Trophoblast cell (in vitro differentiated cells and primary cell): ENCODE results near the gene SCRT2.

Experiments
- DNase-seq, 2 donors: peaks; one replicate each; pipeline ENCODE4 v3.0.0-alpha.2; 2016
- H2AFZ ChIP-seq: 2 replicates; pipeline ENCODE4 v1.6.1; 2013; ENCODE audit warnings: low read length, moderate library complexity, mild to moderate bottlenecking; ENCODE audit not compliant: insufficient read depth, poor library complexity
- H2AK5ac ChIP-seq: 2 replicates; pipeline ENCODE4 v1.6.1; 2013; ENCODE audit warnings: mild to moderate bottlenecking, low read length
- H2BK120ac ChIP-seq: 2 replicates; pipeline ENCODE4 v1.6.1; 2013; ENCODE audit warnings: low read length, mild to moderate bottlenecking, moderate library complexity; ENCODE audit not compliant: insufficient read depth, poor library complexity
- H2BK12ac ChIP-seq: 2 replicates; pipeline ENCODE4 v1.6.1; 2013; ENCODE audit warnings: mild to moderate bottlenecking, low read length, moderate library complexity
- H2BK5ac ChIP-seq: 2 replicates; pipeline ENCODE4 v1.6.1; 2013; ENCODE audit warnings: low read length, low read depth, moderate library complexity, mild to moderate bottlenecking; ENCODE audit not compliant: poor library complexity
- H3K14ac ChIP-seq: 2 replicates; pipeline ENCODE4 v1.6.1; 2013; ENCODE audit warnings: mild to moderate bottlenecking, low read length
- H3K18ac ChIP-seq: 2 replicates; pipeline ENCODE4 v1.6.1; 2013; ENCODE audit warnings: mild to moderate bottlenecking, low read length
- H3K23ac ChIP-seq: 2 replicates; pipeline ENCODE4 v1.6.1; 2013; ENCODE audit warnings: low read length
- H3K27ac ChIP-seq: 2 replicates; pipeline ENCODE4 v1.5.1; 2013; ENCODE audit warnings: low read depth, mild to moderate bottlenecking, inconsistent platforms, low read length, moderate library complexity
- H3K27me3 ChIP-seq: 2 replicates; pipeline ENCODE4 v1.6.1; 2013; ENCODE audit warnings: inconsistent platforms, mild to moderate bottlenecking, low read length, moderate library complexity; ENCODE audit not compliant: insufficient read depth
- H3K36me3 ChIP-seq, 2 experiments: 1 replicate in 1 of 2; 2 replicates in 1 of 2; pipeline ENCODE4 v1.6.1; 2013; ENCODE audit warnings: low read length in 2 of 2, mild to moderate bottlenecking in 2 of 2, moderate library complexity in 1 of 2; ENCODE audit not compliant: insufficient read depth in 2 of 2, control insufficient read depth in 1 of 2
- H3K4ac ChIP-seq: 2 replicates; pipeline ENCODE4 v1.6.1; 2013; ENCODE audit warnings: low read depth, mild to moderate bottlenecking, low read length, moderate library complexity
- H3K4me1 ChIP-seq, 2 experiments: 1 replicate in 1 of 2; 2 replicates in 1 of 2; pipeline ENCODE4 v1.6.1; 2013; ENCODE audit warnings: low read length in 2 of 2, mild to moderate bottlenecking in 2 of 2, moderate library complexity in 1 of 2; ENCODE audit not compliant: insufficient read depth in 2 of 2, control insufficient read depth in 1 of 2
- H3K4me2 ChIP-seq: 2 replicates; pipeline ENCODE4 v1.6.1; 2013; ENCODE audit warnings: inconsistent platforms, mild to moderate bottlenecking, low read length, moderate library complexity
- H3K4me3 ChIP-seq: 2 replicates; pipeline ENCODE4 v1.5.1; 2013; ENCODE audit warnings: mild to moderate bottlenecking, low read depth, low read length, inconsistent platforms
- H3K79me1 ChIP-seq: one replicate; pipeline ENCODE4 v1.6.1; 2013; ENCODE audit warnings: low read length
- H3K79me2 ChIP-seq: 2 replicates; pipeline ENCODE4 v1.6.1; 2013; ENCODE audit warnings: low read length, mild to moderate bottlenecking; ENCODE audit not compliant: control insufficient read depth, insufficient read depth, poor library complexity
- H3K9ac ChIP-seq: 2 replicates; pipeline ENCODE4 v1.6.1; 2013; ENCODE audit warnings: mild to moderate bottlenecking, low read length
- H3K9me3 ChIP-seq: 2 replicates; pipeline ENCODE4 v1.6.1; 2013; ENCODE audit warnings: low read depth, mild to moderate bottlenecking, control low read depth, inconsistent platforms, low read length; ENCODE audit not compliant: insufficient read depth
- H4K12ac ChIP-seq: 2 replicates; pipeline ENCODE4 v1.6.1; 2013; ENCODE audit warnings: low read depth, mild to moderate bottlenecking, low read length, moderate library complexity
- H4K8ac ChIP-seq: 2 replicates; pipeline ENCODE4 v1.6.1; 2013; ENCODE audit warnings: low read depth, mild to moderate bottlenecking, low read length, moderate library complexity
- H4K91ac ChIP-seq: one replicate; pipeline ENCODE4 v1.6.1; 2013; ENCODE audit warnings: low read depth, mild to moderate bottlenecking, low read length, moderate library complexity
- WGBS: extraction: QIAGEN DNeasy Blood & Tissue Kit; methylation state at CpG from one replicate; pipeline ENCODE4 v1.1.7; 2013; ENCODE audit warnings: missing lambda C conversion rate; ENCODE audit not compliant: insufficient read length, insufficient coverage; ENCODE audit errors: extremely low coverage; 5-methylcytosine and 5-hydroxymethylcytosine counted together

SCRT2 gene

DNA sequence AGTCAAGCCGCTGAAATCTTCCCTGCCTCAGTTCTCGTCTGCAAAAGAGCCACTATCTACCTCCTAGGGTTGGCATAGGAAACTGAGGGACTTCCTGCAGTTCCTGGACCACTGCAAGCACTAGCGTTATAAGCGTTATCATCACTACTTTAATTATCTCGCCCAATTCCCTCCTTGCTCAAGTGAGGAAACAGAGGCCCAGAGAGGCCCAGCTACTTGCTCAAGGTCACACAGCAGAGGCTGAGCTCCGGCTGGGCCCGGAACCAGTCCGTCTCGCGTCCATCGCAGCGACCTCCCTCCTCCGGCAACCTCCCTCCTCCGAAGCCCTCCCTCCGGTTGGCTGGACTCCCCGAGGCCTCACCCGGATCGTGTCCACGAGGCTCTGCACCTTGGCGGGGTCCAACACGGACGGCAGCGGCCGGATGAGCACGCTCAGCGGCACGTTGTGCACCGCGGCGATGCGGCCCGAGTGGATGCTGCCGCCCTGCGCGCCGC is 22.9 kb downstream of the SCRT2 start:
- Histone ChIP-seq H3K14ac (peak overlapping the region; percentile 81), H4K12ac (peak overlapping the region; percentile 11), H2AFZ (peak overlapping the region; percentile 86), H2BK12ac (peak overlapping the region; percentile 5), H3K9me3 (peaks cover 2% of the 10 kb centered on the region), H3K27ac (peak overlapping the region; percentile 26), H3K4me2 (peak overlapping the region; percentile 89), H2AK5ac (peak overlapping the region; percentile 39), H3K27me3 (no peaks in the 10 kb centered on the region), H4K91ac (peak overlapping the region; percentile 95), H3K4ac (peak overlapping the region; percentile 53), H2BK5ac (peak overlapping the region; percentile 77), H3K18ac (peak overlapping the region; percentile 92), H3K36me3 (peaks cover 16 to 17% of the 10 kb centered on the region in 2 experiments), H3K79me2 (peaks cover 5% of the 10 kb centered on the region), H3K23ac (no peak overlapping the region), H3K4me1 (peaks cover 13 to 15% of the 10 kb centered on the region in 2 experiments), H3K9ac (peak overlapping the region; percentile 87), H4K8ac (peak overlapping the region; percentile 69), H3K4me3 (peak overlapping the region; percentile 91), H2BK120ac (peak overlapping the region; percentile 37), H3K79me1 (peaks cover 13% of the 10 kb centered on the region)
- no peak for DNase-seq
- WGBS: no CpG with 5 or more reads among the region's 36 CpGs

DNA sequence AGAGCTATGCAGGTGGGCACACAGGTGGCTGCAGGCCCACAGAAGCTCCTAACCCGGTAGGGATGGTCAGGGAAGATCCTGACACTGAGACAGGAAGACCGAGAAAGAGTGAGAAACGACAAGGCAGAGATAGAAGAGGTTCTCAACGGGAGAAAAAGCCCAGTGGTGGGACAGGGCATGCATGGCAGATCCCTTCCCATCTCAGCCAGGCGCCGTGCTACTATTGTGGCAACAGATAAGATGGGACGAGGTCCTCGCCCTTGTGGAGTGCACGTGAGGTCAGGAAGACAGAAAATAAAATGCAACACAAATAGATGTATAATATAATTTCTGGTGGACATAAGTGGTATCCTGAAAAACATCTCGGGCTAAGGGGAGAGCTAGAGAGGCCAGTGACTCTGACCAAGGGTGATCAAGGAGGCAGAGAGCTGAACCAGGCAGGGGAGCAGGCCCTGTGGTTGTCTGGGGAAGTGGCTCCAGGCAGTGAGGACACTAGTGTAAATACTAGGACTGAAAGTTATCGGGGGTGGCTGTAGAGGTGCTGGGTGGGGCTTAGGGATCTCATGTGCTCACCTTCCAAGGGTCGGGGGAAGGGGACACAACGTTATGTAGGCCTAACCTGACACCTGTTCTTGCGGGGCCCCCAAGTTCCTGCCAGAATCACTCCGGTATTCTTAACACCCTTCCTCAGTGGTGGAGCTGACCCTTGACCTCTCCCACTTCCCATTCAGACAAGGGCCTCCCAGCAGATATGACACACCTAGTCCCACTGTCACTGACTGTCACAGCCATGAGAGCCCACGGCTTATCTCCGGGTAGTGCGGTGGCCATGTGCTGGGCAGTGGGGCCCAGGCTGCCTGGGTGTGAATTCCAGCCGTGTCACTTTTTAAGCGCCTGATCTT is 23.6 kb downstream of the SCRT2 start:
- no peak for DNase-seq
- H3K4ac ChIP-seq: no peak overlapping the region
- no peak overlapping the region for H2BK12ac ChIP-seq
- no peak overlapping the region for H3K9ac ChIP-seq
- no CpG with 5 or more reads among the region's 20 CpGs for WGBS
- no peak overlapping the region for H3K27ac ChIP-seq
- H3K4me3 ChIP-seq: peak overlapping the region; percentile 91
- H3K27me3 ChIP-seq: no peaks in the 10 kb centered on the region
- H4K91ac ChIP-seq: peak overlapping the region; percentile 95
- no peak overlapping the region for H2AFZ ChIP-seq
- no peak overlapping the region for H3K23ac ChIP-seq
- H2BK120ac ChIP-seq: no peak overlapping the region
- H2BK5ac ChIP-seq: no peak overlapping the region
- H2AK5ac ChIP-seq: no peak overlapping the region
- peak overlapping the region; percentile 81 for H3K14ac ChIP-seq
- peak overlapping the region; percentile 38 for H3K18ac ChIP-seq
- H3K4me1 ChIP-seq: peaks cover 13 to 15% of the 10 kb centered on the region in 2 experiments
- H3K79me2 ChIP-seq: peaks cover 5% of the 10 kb centered on the region
- H4K8ac ChIP-seq: no peak overlapping the region
- H3K79me1 ChIP-seq: peaks cover 13% of the 10 kb centered on the region
- peaks cover 4% of the 10 kb centered on the region for H3K9me3 ChIP-seq
- H3K36me3 ChIP-seq: peaks cover 20 to 22% of the 10 kb centered on the region in 2 experiments
- peak overlapping the region; percentile 89 for H3K4me2 ChIP-seq
- H4K12ac ChIP-seq: no peak overlapping the region

DNA sequence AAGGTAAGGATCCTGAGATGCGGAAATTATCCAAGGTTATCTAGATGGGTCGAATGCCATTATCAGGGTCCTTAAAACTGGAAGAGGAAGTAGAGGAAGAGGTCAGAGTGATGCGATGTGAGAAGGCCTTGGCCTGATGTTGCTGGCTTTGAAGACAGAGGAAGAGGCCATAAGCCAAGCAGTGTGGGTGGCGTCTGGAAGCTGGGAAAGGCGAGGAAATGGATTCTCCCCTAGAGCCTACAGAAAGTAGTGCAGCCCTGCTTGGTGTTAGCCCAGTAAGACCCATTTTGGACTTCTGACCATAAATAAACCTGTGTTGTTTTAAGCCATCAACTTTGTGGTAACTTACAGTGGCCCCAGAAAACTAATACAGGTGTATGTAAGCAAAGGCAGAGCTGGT is 24.6 kb downstream of the SCRT2 start:
- H3K4ac ChIP-seq: no peak overlapping the region
- no peak for DNase-seq

DNA sequence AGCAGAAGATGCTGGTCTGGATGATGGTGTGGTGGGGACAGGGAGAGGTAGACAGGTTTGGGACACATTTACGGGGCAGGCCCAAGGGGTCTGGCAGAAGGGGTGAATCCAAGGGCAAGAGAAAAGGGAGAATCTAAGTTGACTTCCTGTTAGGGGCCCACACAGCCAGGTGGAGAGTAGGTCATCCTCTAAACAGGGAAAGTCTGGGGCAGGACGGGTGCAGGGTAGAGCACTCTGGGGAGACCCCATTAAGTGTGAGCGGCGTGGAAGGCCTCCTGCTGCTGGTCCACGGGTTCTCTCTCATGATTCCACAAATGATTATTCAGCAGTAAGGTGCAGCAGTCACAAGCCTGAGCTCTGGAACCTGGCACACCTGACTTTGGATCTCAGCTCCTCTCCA is 25.3 kb downstream of the SCRT2 start:
- Histone ChIP-seq H4K91ac (no peak overlapping the region), H3K27ac (no peak overlapping the region), H3K9me3 (peaks cover 4% of the 10 kb centered on the region), H3K79me2 (peaks cover 5% of the 10 kb centered on the region), H4K8ac (no peak overlapping the region), H3K4ac (no peak overlapping the region), H3K27me3 (no peaks in the 10 kb centered on the region), H2AFZ (no peak overlapping the region), H2AK5ac (no peak overlapping the region), H3K4me2 (no peak overlapping the region), H3K79me1 (peaks cover 13% of the 10 kb centered on the region), H3K9ac (no peak overlapping the region), H3K4me3 (no peak overlapping the region), H3K36me3 (peaks cover 20 to 22% of the 10 kb centered on the region in 2 experiments), H3K18ac (no peak overlapping the region), H2BK120ac (no peak overlapping the region), H4K12ac (no peak overlapping the region), H2BK12ac (no peak overlapping the region), H3K23ac (no peak overlapping the region), H2BK5ac (no peak overlapping the region), H3K14ac (no peak overlapping the region), H3K4me1 (peaks cover 13 to 15% of the 10 kb centered on the region in 2 experiments)
- no peak for DNase-seq
- WGBS: no CpG with 5 or more reads among the region's 5 CpGs

More for the DNA sequence above, 24.6 kb downstream of the SCRT2 start:
- Histone ChIP-seq H2BK5ac (no peak overlapping the region), H3K9me3 (peaks cover 4% of the 10 kb centered on the region), H2AK5ac (no peak overlapping the region), H4K12ac (no peak overlapping the region), H2BK12ac (no peak overlapping the region), H3K18ac (no peak overlapping the region), H4K8ac (no peak overlapping the region), H2BK120ac (no peak overlapping the region), H3K23ac (no peak overlapping the region), H3K36me3 (peaks cover 20 to 22% of the 10 kb centered on the region in 2 experiments), H3K14ac (no peak overlapping the region), H3K9ac (no peak overlapping the region), H3K4me3 (no peak overlapping the region), H3K79me1 (peaks cover 13% of the 10 kb centered on the region), H3K4me2 (no peak overlapping the region), H3K27ac (no peak overlapping the region), H3K79me2 (peaks cover 5% of the 10 kb centered on the region), H3K4me1 (peaks cover 13 to 15% of the 10 kb centered on the region in 2 experiments), H3K27me3 (no peaks in the 10 kb centered on the region), H4K91ac (no peak overlapping the region), H2AFZ (no peak overlapping the region)
- WGBS: no CpG with 5 or more reads among the region's 5 CpGs
